Measurements from ENCODE around the gene NOL3. TPM values are rescaled to one million over a fixed set of nuclear protein-coding genes. Genes with fewer than 3 reads are reported as not detected.

Gene NOL3
- total RNA-seq, 1 donor from 2014 or later = 86.3 TPM

- no peak for DNase-seq (ENCODE audit: low spot score)
- intact Hi-C loops (cut with DNase I) = no loop called here
These were observed 3.7 kb upstream of the NOL3 start for GRCh38 chr16:67166598-67167168.

GRCh38 chr16:67167588-67167987, 2.8 kb upstream of the NOL3 start:
- peak; percentile 51 for DNase-seq (ENCODE audit: low spot score)
- intact Hi-C loops (cut with DNase I) = no loop called here

GRCh38 chr16:67169011-67169451, 1.3 kb upstream of the NOL3 start:
- intact Hi-C loops (cut with DNase I) = no loop called here
- peak; percentile 64 for DNase-seq (ENCODE audit: low spot score)

- DNase-seq (ENCODE audit: low spot score) = peak; percentile 77
- intact Hi-C loops (cut with DNase I) = no loop called here
These were observed 633 bp upstream of the NOL3 start for GRCh38 chr16:67169642-67170167.

- intact Hi-C loops (cut with DNase I) = no loop called here
- no peak for DNase-seq (ENCODE audit: low spot score)
These were observed 761 bp downstream of the NOL3 start for GRCh38 chr16:67170949-67171649.

DNA sequence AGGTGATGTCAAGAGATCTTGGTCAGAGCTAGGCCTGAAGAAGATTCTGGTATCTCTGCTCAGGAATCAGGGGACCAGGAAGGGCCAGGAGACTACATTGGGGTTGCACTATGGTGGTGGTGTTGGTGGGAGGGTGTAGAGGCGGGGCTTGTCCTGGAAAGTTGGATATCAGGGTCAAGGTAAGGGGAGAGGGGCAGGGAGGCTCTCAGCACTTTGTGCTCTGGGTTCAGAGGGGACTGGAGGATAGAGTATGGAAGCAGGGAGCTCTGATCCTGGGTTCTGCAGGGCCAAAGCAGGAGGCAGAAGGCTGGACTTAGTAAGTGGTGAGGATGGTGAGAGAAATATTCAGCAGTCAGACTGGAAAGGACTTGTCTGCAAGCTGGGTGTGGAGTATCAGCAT, 3.0 kb downstream of the NOL3 start:
- intact Hi-C loops (cut with DNase I) = no loop called here
- no peak for DNase-seq (ENCODE audit: low spot score)

DNA sequence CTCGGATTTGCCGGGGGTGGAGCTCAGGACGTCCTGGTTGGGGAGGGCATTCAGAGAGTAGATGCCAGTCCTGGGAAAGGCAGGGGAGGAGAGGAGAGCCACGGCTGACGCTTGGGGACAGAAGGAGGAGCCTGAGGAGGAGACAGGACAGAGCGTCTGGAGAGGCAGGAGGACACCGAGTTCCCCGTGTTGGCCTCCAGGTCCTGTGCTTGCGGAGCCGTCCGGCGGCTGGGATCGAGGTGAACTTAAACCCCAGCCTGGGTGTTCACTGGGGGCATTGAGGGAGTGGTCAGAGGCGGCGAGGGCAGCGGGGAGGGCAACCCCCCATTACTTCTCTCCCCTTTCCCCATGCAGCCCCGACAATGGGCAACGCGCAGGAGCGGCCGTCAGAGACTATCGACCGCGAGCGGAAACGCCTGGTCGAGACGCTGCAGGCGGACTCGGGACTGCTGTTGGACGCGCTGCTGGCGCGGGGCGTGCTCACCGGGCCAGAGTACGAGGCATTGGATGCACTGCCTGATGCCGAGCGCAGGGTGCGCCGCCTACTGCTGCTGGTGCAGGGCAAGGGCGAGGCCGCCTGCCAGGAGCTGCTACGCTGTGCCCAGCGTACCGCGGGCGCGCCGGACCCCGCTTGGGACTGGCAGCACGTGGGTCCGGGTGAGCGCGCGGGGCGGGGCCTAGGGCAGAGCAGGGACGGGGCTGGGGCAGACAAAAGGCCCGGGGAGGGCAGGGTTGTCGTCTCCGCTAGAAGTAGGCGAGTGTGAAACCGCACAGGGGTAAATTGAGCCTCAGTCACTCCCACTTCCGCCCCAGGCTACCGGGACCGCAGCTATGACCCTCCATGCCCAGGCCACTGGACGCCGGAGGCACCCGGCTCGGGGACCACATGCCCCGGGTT, 3.7 kb downstream of the NOL3 start:
- peak; percentile 92 for DNase-seq (ENCODE audit: low spot score)
- intact Hi-C loops (cut with DNase I) = no loop called here

DNA sequence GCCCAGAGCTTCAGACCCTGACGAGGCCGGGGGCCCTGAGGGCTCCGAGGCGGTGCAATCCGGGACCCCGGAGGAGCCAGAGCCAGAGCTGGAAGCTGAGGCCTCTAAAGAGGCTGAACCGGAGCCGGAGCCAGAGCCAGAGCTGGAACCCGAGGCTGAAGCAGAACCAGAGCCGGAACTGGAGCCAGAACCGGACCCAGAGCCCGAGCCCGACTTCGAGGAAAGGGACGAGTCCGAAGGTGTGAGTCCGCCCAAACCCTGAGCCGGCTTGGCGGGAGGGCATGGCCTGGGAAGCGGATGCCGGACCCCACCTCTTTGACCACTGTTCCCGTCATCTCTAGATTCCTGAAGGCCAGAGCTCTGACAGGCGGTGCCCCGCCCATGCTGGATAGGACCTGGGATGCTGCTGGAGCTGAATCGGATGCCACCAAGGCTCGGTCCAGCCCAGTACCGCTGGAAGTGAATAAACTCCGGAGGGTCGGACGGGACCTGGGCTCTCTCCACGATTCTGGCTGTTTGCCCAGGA, 4.4 kb downstream of the NOL3 start:
- intact Hi-C loops (cut with DNase I) = no loop called here
- no peak for DNase-seq (ENCODE audit: low spot score)

DNA sequence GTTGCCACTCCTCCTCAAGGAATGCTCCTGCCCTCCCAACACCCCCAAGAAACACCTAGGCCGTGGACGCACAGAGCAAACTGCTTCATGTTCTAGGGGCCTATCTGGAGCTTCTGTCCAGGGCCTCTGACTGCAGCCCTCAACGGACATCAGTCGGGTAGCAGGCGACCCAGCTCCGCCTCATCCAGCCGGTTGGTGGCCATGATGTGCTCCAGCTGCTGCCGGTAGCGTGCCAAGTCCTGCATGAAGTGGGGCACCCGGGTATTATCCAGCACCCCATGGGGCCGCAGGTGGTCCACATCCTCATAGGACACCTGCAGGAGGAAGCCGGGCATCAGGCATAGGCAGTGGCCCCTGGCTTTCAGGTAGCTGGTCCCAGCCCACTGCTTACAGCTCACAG, 6.3 kb downstream of the NOL3 start:
- intact Hi-C loops (cut with DNase I) = no loop called here
- no peak for DNase-seq (ENCODE audit: low spot score)

GRCh38 chr16:67177743-67178699, 7.7 kb downstream of the NOL3 start:
- DNase-seq (ENCODE audit: low spot score) = no peak
- intact Hi-C loops (cut with DNase I) = no loop called here

DNA sequence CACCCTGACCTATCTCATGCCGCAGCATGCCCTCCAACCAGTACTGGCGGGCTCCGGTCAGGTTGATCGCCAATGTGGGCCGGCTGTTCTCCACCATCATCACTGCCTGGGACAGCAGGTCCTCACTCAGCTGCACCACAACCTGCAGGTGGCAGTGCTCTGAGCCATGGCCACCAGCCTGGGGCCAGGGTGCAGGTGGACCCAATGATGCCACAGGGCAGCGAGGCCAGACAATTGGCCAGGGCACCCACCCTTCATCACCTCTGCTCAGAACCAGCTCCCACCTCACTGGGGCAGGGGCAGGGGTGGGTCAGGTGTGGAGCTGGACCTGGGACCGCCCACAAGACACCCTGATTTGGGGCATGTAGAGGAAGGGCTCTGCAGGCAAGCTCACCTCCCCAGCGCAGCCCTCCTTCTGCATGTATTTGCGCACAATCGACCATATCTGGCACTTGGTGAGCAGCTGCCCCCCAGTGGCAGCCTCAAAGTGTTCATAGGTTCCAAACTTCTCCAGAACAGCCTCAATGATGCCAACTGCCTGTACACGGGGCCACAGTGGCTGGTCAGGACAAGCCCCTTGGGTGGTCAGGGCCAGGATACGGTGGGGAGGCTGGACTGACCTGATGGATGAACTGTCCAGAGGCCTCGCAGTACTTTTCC, 9.2 kb downstream of the NOL3 start:
- DNase-seq (ENCODE audit: low spot score) = no peak
- intact Hi-C loops (cut with DNase I) = no loop called here

DNA sequence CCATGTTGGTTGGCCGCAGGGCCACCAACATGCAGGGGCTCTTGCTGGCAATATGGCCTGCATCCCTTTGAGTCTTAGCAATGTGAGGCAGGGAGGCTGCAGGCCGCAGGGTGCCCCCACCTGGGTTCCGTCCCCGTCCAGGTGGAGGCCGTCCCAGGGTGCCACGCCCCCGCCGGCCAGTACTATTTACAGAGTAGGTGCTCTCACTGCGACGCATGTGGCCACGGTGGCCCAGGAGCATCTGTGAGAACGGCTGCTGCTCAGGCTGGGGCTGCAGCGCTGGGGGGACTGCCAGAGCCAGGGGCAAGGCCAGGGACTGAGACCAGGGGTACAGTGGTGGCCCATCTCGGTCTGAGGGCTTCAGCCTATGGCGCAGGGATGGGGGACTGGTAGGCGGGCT, 9.8 kb downstream of the NOL3 start:
- no peak for DNase-seq (ENCODE audit: low spot score)
- intact Hi-C loops (cut with DNase I) = no loop called here

DNA sequence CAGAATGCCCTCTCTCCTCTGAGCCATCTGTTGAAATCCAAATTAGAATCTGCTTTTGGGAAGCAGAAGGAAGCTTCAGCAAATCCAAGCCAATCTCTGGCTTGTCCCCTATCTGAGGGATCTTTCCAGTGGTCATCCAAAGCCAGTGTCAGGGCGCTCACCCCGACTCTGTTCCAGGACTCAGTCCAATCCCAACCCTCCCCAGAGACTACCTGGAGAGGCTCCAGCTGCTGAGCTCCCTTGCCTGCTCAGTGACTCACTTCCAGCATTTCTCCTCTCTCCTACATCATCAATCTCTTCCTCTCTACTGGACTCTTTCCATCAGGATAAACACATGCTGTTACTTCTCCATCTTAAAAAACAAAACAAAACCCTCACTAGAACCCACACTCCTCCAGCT, 11.0 kb downstream of the NOL3 start:
- intact Hi-C loops (cut with DNase I) = no loop called here
- no peak for DNase-seq (ENCODE audit: low spot score)

DNA sequence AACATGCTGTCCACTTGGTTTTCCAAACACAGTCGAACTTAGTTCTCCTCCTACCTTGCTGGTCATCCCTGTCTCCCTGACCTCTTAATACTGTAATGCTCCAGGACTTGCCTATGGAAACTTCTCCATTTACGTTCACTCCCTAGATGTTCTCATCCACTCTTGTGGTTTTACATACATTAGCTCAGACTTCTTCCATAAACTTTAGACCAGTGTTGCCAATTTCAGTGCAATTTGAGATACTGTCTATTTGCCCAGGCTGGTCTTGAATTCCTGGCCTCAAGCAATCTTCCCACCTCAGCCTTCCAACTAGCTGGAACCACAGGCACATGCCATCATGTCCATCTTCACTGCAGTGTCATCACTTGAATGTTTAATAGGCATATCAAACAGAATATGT, 11.9 kb downstream of the NOL3 start:
- intact Hi-C loops (cut with DNase I) = no loop called here
- no peak for DNase-seq (ENCODE audit: low spot score)

- DNase-seq (ENCODE audit: low spot score) = no peak
- intact Hi-C loops (cut with DNase I) = no loop called here
These were observed 12.9 kb downstream of the NOL3 start for GRCh38 chr16:67183284-67183626.

GRCh38 chr16:67183627-67184452, 13.5 kb downstream of the NOL3 start, which contains the start of gene MATCAP1:
MATCAP1 (minus strand) TSS chr16:67183963; CDS start chr16:67180610, 3,353 bp downstream.
- DNase-seq (ENCODE audit: low spot score) = peak; percentile 96
- intact Hi-C loops (cut with DNase I) = loop anchor here (2.0 kb wide), 1 partner anchor 23 kb away; no protein-coding TSS in a partner anchor

- intact Hi-C loops (cut with DNase I) = loop anchor here (2.0 kb wide), 1 partner anchor 24 kb away; no protein-coding TSS in a partner anchor
- no peak for DNase-seq (ENCODE audit: low spot score)
These were observed 14.2 kb downstream of the NOL3 start for GRCh38 chr16:67184453-67184994.

All from cardiac septum (tissue), 1 donor.